Measurements from ENCODE around the gene ASXL1. TPM values are rescaled to one million over a fixed set of nuclear protein-coding genes. Genes with fewer than 3 reads are reported as not detected.

Gene ASXL1
- total RNA-seq (2022; extraction: Qiagen RNA extraction), result 29.1 to 32.6 TPM (median 30.3 TPM) in 5 replicates

DNA sequence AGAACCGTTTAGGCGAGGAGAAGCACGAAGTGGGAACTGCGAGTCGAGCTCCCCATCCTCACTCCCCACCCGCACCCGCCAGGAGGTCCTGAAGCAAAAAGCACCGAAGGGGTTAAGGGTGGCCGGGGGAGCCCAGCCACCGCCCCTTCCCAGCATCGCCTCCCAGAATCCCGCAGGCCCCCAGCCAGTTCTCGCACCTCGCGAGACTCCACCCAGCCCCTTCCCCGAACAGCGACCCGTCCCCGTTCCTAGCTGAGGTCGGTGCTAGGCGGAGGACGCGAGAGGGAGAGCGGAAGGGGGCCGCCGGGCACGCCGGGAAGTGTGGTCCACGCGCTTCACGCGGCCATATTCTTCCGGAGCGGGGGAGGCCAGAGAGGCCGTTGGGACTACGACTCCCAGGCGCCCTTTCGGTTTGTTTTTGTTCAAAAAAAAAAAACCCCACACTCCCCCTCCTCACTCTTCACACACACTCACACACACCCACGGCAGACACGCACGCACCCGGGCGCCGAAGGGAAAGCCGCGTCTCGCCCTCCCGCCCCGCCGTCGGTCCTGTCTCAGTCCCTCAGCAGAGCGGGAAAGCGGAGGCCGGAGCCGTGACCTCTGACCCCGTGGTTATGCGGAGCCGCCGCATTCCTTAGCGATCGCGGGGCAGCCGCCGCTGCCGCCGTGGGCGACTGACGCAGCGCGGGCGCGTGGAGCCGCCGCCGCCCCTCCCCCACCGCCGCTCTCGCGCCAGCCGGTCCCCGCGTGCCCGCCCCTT lies at the start of gene ASXL1:
ASXL1 (plus strand) TSS at position 463 of the 763 bp plus-strand sequence. CDS start 445 bp downstream, outside the sequence.

Other genes starting within 250 kb of the ASXL1 start
- gene TM9SF4, start 248.6 kb upstream of the ASXL1 start, total RNA-seq (2022; extraction: Qiagen RNA extraction), result 33.6 to 38.1 TPM (median 35.6 TPM) in 5 replicates
- 16.9 to 18.6 TPM (median 18.0 TPM) in 5 replicates for gene PLAGL2, start 150.6 kb upstream of the ASXL1 start, total RNA-seq (2022; extraction: Qiagen RNA extraction)
- gene POFUT1, start 150.5 kb upstream of the ASXL1 start, total RNA-seq (2022; extraction: Qiagen RNA extraction), result 40.8 to 47.4 TPM (median 44.6 TPM) in 5 replicates
- 21.2 to 26.5 TPM (median 23.7 TPM) in 5 replicates for gene KIF3B, start 80.7 kb upstream of the ASXL1 start, total RNA-seq (2022; extraction: Qiagen RNA extraction)
- 8.4 to 14.0 TPM (median 12.4 TPM) in 5 replicates for gene NOL4L, start 227.0 kb downstream of the ASXL1 start, total RNA-seq (2022; extraction: Qiagen RNA extraction)